Calu3 (cell line): ENCODE results near the gene MDM1. TPM values are rescaled to one million over a fixed set of nuclear protein-coding genes. Genes with fewer than 3 reads are reported as not detected.

Source experiments
- BruUV-seq: library from RNA; stranded (reverse); fragments of 400-500 nt; replicated peaks from 2 replicates; lab custom pipeline; 2021; lab: Mats Ljungman, UMichigan
- CTCF ChIA-PET: fragments of 300-600 bp; sonication (Branson Sonifier 250); formaldehyde crosslinking; loops from one replicate; lab custom pipeline; 2022; ENCODE audit warnings: antibody characterized with exemption; lab: Charles Lee
- DNase-seq: peaks from one replicate; pipeline ENCODE4 v3.0.0; 2022
- H3K27ac Mint-ChIP-seq: one replicate; pipeline ENCODE4 v1.8.0; 2022; ENCODE audit warnings: mixed read lengths; ENCODE audit not compliant: unreplicated experiment
- H3K27me3 Mint-ChIP-seq: one replicate; pipeline ENCODE4 v1.8.0; 2022; ENCODE audit warnings: mixed read lengths; ENCODE audit not compliant: unreplicated experiment
- H3K36me3 Mint-ChIP-seq: one replicate; pipeline ENCODE4 v1.8.0; 2022; ENCODE audit warnings: mild to moderate bottlenecking, moderate library complexity, mixed read lengths; ENCODE audit not compliant: insufficient read depth, unreplicated experiment
- H3K4me1 Mint-ChIP-seq: one replicate; pipeline ENCODE4 v1.8.0; 2022; ENCODE audit warnings: mild to moderate bottlenecking, low read depth, mixed read lengths; ENCODE audit not compliant: unreplicated experiment
- H3K4me3 Mint-ChIP-seq: one replicate; pipeline ENCODE4 v1.8.0; 2022; ENCODE audit warnings: mild to moderate bottlenecking, low read depth, moderate library complexity, mixed read lengths; ENCODE audit not compliant: unreplicated experiment
- H3K9me3 Mint-ChIP-seq: one replicate; pipeline ENCODE4 v1.8.0; 2022; ENCODE audit warnings: low read depth, mixed read lengths; ENCODE audit not compliant: unreplicated experiment
- CTCF ChIP-seq: fragments of 200-600 bp; IDR thresholded peaks from one replicate; pipeline ENCODE4 v1.8.0; 2022; ENCODE audit warnings: antibody characterized with exemption; ENCODE audit not compliant: unreplicated experiment
- intact Hi-C: fragments of 100-400 bp; cut with micrococcal nuclease; formaldehyde crosslinking; loops from one replicate; pipeline ENCODE4 v1.10.0; 2022; ENCODE audit not compliant: unreplicated experiment
- total RNA-seq: library from RNA; stranded (reverse); gene quantifications from 2 replicates; pipeline ENCODE4 v1.2.3, GENCODE V29; 2022

The MDM1 gene
- total RNA-seq, 1 experiment from 2014 or later = 22.7 TPM

- no peak for DNase-seq
- Mint-ChIP-seq H3K4me1 (no peaks in the 10 kb centered on the region), H3K9me3 (peaks cover 8% of the 10 kb centered on the region), H3K27me3 (peaks cover 68% of the 10 kb centered on the region), H3K4me3 (no peak overlapping the region), H3K27ac (no peak overlapping the region), H3K36me3 (no peaks in the 10 kb centered on the region)
- BruUV-seq = no TSS peak
- no peak for TF ChIP-seq CTCF
- intact Hi-C loops = no loop called here
- CTCF ChIA-PET = no interaction called here
Observed at GRCh38 chr12:68247785-68248184, 84.4 kb downstream of the MDM1 start.

- peaks cover 54% of the 10 kb centered on the region for H3K27me3 Mint-ChIP-seq
- no TSS peak for BruUV-seq
- no peak overlapping the region for H3K4me3 Mint-ChIP-seq
- DNase-seq = no peak
- no peaks in the 10 kb centered on the region for H3K36me3 Mint-ChIP-seq
- H3K27ac Mint-ChIP-seq = no peak overlapping the region
- CTCF ChIA-PET = no interaction called here
- H3K4me1 Mint-ChIP-seq = no peaks in the 10 kb centered on the region
- TF ChIP-seq CTCF = no peak
- intact Hi-C loops = no loop called here
- peaks cover 8% of the 10 kb centered on the region for H3K9me3 Mint-ChIP-seq
Observed at GRCh38 chr12:68246350-68246749, 85.8 kb downstream of the MDM1 start.

GRCh38 chr12:68245180-68246021, 86.8 kb downstream of the MDM1 start:
- Mint-ChIP-seq H3K36me3 (no peaks in the 10 kb centered on the region), H3K27ac (no peak overlapping the region), H3K27me3 (peaks cover 45% of the 10 kb centered on the region), H3K9me3 (peaks cover 8% of the 10 kb centered on the region), H3K4me3 (no peak overlapping the region), H3K4me1 (peaks cover 5% of the 10 kb centered on the region)
- DNase-seq = no peak
- intact Hi-C loops = no loop called here
- CTCF ChIA-PET = interaction anchor here (0.8 kb wide), 1 partner anchor 73 kb away, joined by 3 read pairs; no protein-coding TSS in a partner anchor
- TF ChIP-seq CTCF = no peak
- no TSS peak for BruUV-seq

Other genes starting within 250 kb of the MDM1 start
- not detected in 2 replicates for gene IFNG, start 172.6 kb downstream of the MDM1 start, total RNA-seq
- not detected in 2 replicates for gene IL26, start 106.6 kb downstream of the MDM1 start, total RNA-seq
- gene IL22, start 78.8 kb downstream of the MDM1 start, total RNA-seq = not detected in 2 replicates